Measurements from ENCODE around the gene EPN3. TPM values are rescaled to one million over a fixed set of nuclear protein-coding genes. Genes with fewer than 3 reads are reported as not detected.

The EPN3 gene
- total RNA-seq, 1 experiment from 2014 or later: 22.8 TPM

GRCh38 chr17:50499721-50500120, 32.8 kb upstream of the EPN3 start:
- DNase-seq: no peak
- H3K9me2 ChIP-seq (ENCODE audit: insufficient read depth): no peaks in the 10 kb centered on the region
- H3K4me3 ChIP-seq: no peak overlapping the region
- H3K79me2 ChIP-seq (ENCODE audit: low read depth): no peaks in the 10 kb centered on the region
- H3K9me3 ChIP-seq (ENCODE audit: insufficient read depth, low read depth): no peaks in the 10 kb centered on the region
- CTCF ChIA-PET: interaction anchor here (0.7 kb wide), 1 partner anchor 12 kb away, joined by 9 read pairs; no protein-coding TSS in a partner anchor
- H3K27me3 ChIP-seq (ENCODE audit: insufficient read depth, low read depth): no peaks in the 10 kb centered on the region
- POLR2A ChIA-PET (ENCODE audit: unreplicated experiment): no interaction called here
- no peak for TF ChIP-seq EZH2 (IDR thresholded peaks at IDR 0.05; ENCODE audit: low read depth)
- TF ChIP-seq CTCF (conservative IDR thresholded peaks at IDR 0.05): no peak
- intact Hi-C loops (cut with micrococcal nuclease; ENCODE audit: unreplicated experiment): no loop called here
- no peaks in the 10 kb centered on the region for H3K36me3 ChIP-seq (ENCODE audit: low read depth)
- H3K4me1 ChIP-seq (replicated peaks; ENCODE audit: insufficient read depth): peaks cover 34% of the 10 kb centered on the region
- H2AFZ ChIP-seq: no peak overlapping the region
- no peak overlapping the region for H3K27ac ChIP-seq
- H3K4me2 ChIP-seq: no peak overlapping the region
- peaks cover 23% of the 10 kb centered on the region for H3F3A ChIP-seq (ENCODE audit: insufficient read depth, low read depth)
- H4K20me1 ChIP-seq (ENCODE audit: insufficient read depth): no peaks in the 10 kb centered on the region
- BruUV-seq (replicated peaks): no TSS peak

- Histone ChIP-seq H3K9me3 (ENCODE audit: insufficient read depth, low read depth) (no peaks in the 10 kb centered on the region), H3K9me2 (ENCODE audit: insufficient read depth) (no peaks in the 10 kb centered on the region), H3K27ac (no peak overlapping the region), H3F3A (ENCODE audit: insufficient read depth, low read depth) (peaks cover 24% of the 10 kb centered on the region), H2AFZ (no peak overlapping the region), H3K4me3 (no peak overlapping the region), H3K79me2 (ENCODE audit: low read depth) (no peaks in the 10 kb centered on the region), H3K27me3 (ENCODE audit: insufficient read depth, low read depth) (no peaks in the 10 kb centered on the region), H3K36me3 (ENCODE audit: low read depth) (no peaks in the 10 kb centered on the region), H4K20me1 (ENCODE audit: insufficient read depth) (no peaks in the 10 kb centered on the region), H3K4me2 (no peak overlapping the region), H3K4me1 (replicated peaks; ENCODE audit: insufficient read depth) (peaks cover 30% of the 10 kb centered on the region)
- TF ChIP-seq EZH2 (IDR thresholded peaks at IDR 0.05; ENCODE audit: low read depth): no peak
- peak; percentile 64 for TF ChIP-seq CTCF (conservative IDR thresholded peaks at IDR 0.05)
- no peak for DNase-seq
- intact Hi-C loops (cut with micrococcal nuclease; ENCODE audit: unreplicated experiment): loop anchor here (1.0 kb wide), 1 partner anchor 19 kb away; no protein-coding TSS in a partner anchor
- ChIA-PET CTCF (no interaction called here), POLR2A (ENCODE audit: unreplicated experiment) (no interaction called here)
- BruUV-seq (replicated peaks): no TSS peak
These were observed 31.5 kb upstream of the EPN3 start for GRCh38 chr17:50501054-50501453.

- H3K4me3 ChIP-seq: no peak overlapping the region
- H3K9me2 ChIP-seq (ENCODE audit: insufficient read depth): no peaks in the 10 kb centered on the region
- H3K27me3 ChIP-seq (ENCODE audit: insufficient read depth, low read depth): no peaks in the 10 kb centered on the region
- no peak overlapping the region for H3K4me2 ChIP-seq
- no peaks in the 10 kb centered on the region for H4K20me1 ChIP-seq (ENCODE audit: insufficient read depth)
- peaks cover 22% of the 10 kb centered on the region for H3F3A ChIP-seq (ENCODE audit: insufficient read depth, low read depth)
- intact Hi-C loops (cut with micrococcal nuclease; ENCODE audit: unreplicated experiment): no loop called here
- ChIA-PET CTCF (no interaction called here), POLR2A (ENCODE audit: unreplicated experiment) (no interaction called here)
- TF ChIP-seq CTCF (conservative IDR thresholded peaks at IDR 0.05) (no peak), EZH2 (IDR thresholded peaks at IDR 0.05; ENCODE audit: low read depth) (no peak)
- H3K27ac ChIP-seq: no peak overlapping the region
- no peaks in the 10 kb centered on the region for H3K9me3 ChIP-seq (ENCODE audit: insufficient read depth, low read depth)
- H3K79me2 ChIP-seq (ENCODE audit: low read depth): no peaks in the 10 kb centered on the region
- H2AFZ ChIP-seq: no peak overlapping the region
- BruUV-seq (replicated peaks): no TSS peak
- no peak for DNase-seq
- peaks cover 28% of the 10 kb centered on the region for H3K4me1 ChIP-seq (replicated peaks; ENCODE audit: insufficient read depth)
- no peaks in the 10 kb centered on the region for H3K36me3 ChIP-seq (ENCODE audit: low read depth)
These were observed 30.1 kb upstream of the EPN3 start for GRCh38 chr17:50502301-50502990.
